Measurements from ENCODE around the gene BCAR3.
"Not testable (repeated sequence)": the region's sequence is repeated elsewhere in the genome, so short reads cannot be mapped to it uniquely, and the experiment has no call there.

BCAR3 gene

DNA sequence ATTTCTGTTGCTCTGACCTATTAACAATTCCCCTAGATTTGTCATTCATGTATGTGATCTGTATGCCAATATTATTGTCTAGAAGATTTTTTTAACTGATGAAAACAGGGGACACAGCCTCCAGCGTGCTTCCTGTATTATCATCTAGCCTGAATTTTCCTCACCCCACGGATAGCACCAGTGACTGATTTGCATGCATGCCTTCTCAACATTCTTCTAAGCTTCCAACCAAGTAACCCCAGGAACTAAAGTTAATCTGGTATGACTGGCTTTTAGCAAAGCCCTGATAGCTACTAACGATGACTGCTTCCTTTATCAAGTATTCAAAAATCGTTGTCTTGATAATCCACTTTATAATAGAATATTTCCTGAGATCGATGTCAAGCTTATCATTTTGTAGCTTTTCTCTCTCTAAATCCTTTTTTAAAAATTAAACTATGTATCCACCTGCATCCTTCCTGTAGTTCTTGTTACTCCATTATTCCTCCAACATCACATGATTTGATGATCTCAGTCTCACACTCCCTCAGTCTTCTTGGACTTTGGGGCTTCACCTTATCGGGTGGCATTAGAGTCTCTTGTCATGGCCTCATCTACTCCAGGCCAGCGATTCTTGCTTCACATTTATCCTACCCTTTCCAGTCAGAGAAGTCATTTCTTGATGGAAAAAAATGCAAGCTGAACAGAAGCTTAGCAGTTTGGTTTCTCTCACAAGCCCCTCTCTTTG is 19.0 kb downstream of the BCAR3 start:
- H3K36me3 ChIP-seq (ENCODE audit: control insufficient read depth, low read depth, low read length), result peaks cover 4% of the 10 kb centered on the region
- H3K4me1 ChIP-seq (ENCODE audit: control insufficient read depth, low read depth, low read length), result peaks cover 29% of the 10 kb centered on the region
- H3K9me3 ChIP-seq (ENCODE audit: control insufficient read depth, low read depth, low read length), result no peaks in the 10 kb centered on the region
- no peaks in the 10 kb centered on the region for H3K27me3 ChIP-seq (ENCODE audit: control insufficient read depth, insufficient read depth, low read length)
- no peak overlapping the region for H3K9ac ChIP-seq (ENCODE audit: low read length)
- no peak overlapping the region for H3K4me3 ChIP-seq (ENCODE audit: low read length)
- no peak overlapping the region for H3K27ac ChIP-seq (ENCODE audit: low read length)

DNA sequence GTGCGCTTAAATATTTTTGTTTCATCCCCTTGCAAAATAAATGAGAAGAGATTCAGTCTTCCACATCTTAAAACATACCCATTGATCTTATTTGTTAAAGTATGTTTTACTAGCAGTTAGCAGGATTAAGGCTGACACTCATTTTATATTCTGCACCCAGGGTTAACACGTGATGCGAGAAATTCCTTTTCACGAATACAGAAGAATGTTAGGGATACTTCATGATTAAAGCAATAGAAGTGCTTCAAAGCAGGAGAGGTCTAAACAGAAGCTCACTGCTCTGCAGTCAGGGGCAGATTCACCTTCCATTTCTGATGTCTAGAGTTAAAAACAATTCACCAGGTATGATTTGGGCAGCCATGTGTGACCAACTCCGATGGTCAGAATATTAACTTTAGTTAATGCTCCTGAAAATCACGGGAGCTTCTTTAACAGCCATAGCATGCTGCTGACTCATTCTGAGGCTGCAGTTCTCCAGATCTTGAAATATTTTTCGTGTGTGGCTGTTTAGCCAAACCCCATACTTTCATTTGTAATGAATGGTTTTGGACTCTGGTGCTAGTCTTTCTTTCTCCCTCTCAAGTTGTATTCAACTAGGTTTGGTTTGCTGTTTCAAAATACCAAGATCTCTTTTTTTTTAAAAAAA is 19.7 kb downstream of the BCAR3 start:
- Histone ChIP-seq H3K9me3 (ENCODE audit: control insufficient read depth, low read depth, low read length) (no peaks in the 10 kb centered on the region), H3K4me1 (ENCODE audit: control insufficient read depth, low read depth, low read length) (peaks cover 29% of the 10 kb centered on the region), H3K36me3 (ENCODE audit: control insufficient read depth, low read depth, low read length) (peaks cover 4% of the 10 kb centered on the region), H3K27ac (ENCODE audit: low read length) (no peak overlapping the region), H3K9ac (ENCODE audit: low read length) (no peak overlapping the region), H3K4me3 (ENCODE audit: low read length) (no peak overlapping the region), H3K27me3 (ENCODE audit: control insufficient read depth, insufficient read depth, low read length) (no peaks in the 10 kb centered on the region)

- H3K4me1 ChIP-seq (ENCODE audit: control insufficient read depth, low read depth, low read length), result peaks cover 25% of the 10 kb centered on the region
- H3K27ac ChIP-seq (ENCODE audit: low read length); H3K27me3 ChIP-seq (ENCODE audit: control insufficient read depth, insufficient read depth, low read length); H3K4me3 ChIP-seq (ENCODE audit: low read length); H3K9ac ChIP-seq (ENCODE audit: low read length); H3K9me3 ChIP-seq (ENCODE audit: control insufficient read depth, low read depth, low read length); H3K36me3 ChIP-seq (ENCODE audit: control insufficient read depth, low read depth, low read length): not testable (repeated sequence)
Measured at GRCh38 chr1:93661341-93661740, 20.3 kb downstream of the BCAR3 start.

GRCh38 chr1:93659822-93660503 is 21.7 kb downstream of the BCAR3 start:
- Histone ChIP-seq H3K4me1 (ENCODE audit: control insufficient read depth, low read depth, low read length) (peaks cover 24% of the 10 kb centered on the region), H3K9ac (ENCODE audit: low read length) (no peak overlapping the region), H3K27ac (ENCODE audit: low read length) (no peak overlapping the region), H3K4me3 (ENCODE audit: low read length) (no peak overlapping the region), H3K9me3 (ENCODE audit: control insufficient read depth, low read depth, low read length) (no peaks in the 10 kb centered on the region), H3K36me3 (ENCODE audit: control insufficient read depth, low read depth, low read length) (peaks cover 4% of the 10 kb centered on the region), H3K27me3 (ENCODE audit: control insufficient read depth, insufficient read depth, low read length) (no peaks in the 10 kb centered on the region)

- Histone ChIP-seq H3K4me1 (ENCODE audit: control insufficient read depth, low read depth, low read length) (peaks cover 13% of the 10 kb centered on the region), H3K36me3 (ENCODE audit: control insufficient read depth, low read depth, low read length) (no peaks in the 10 kb centered on the region), H3K9me3 (ENCODE audit: control insufficient read depth, low read depth, low read length) (no peaks in the 10 kb centered on the region), H3K27me3 (ENCODE audit: control insufficient read depth, insufficient read depth, low read length) (no peaks in the 10 kb centered on the region), H3K27ac (ENCODE audit: low read length) (no peak overlapping the region), H3K4me3 (ENCODE audit: low read length) (no peak overlapping the region), H3K9ac (ENCODE audit: low read length) (no peak overlapping the region)
Measured at GRCh38 chr1:93658188-93658587, 23.4 kb downstream of the BCAR3 start.

- no peak overlapping the region for H3K27ac ChIP-seq (ENCODE audit: low read length)
- no peak overlapping the region for H3K9ac ChIP-seq (ENCODE audit: low read length)
- no peak overlapping the region for H3K4me3 ChIP-seq (ENCODE audit: low read length)
- no peaks in the 10 kb centered on the region for H3K4me1 ChIP-seq (ENCODE audit: control insufficient read depth, low read depth, low read length)
- H3K27me3 ChIP-seq (ENCODE audit: control insufficient read depth, insufficient read depth, low read length), result no peaks in the 10 kb centered on the region
- no peaks in the 10 kb centered on the region for H3K9me3 ChIP-seq (ENCODE audit: control insufficient read depth, low read depth, low read length)
- H3K36me3 ChIP-seq (ENCODE audit: control insufficient read depth, low read depth, low read length), result no peaks in the 10 kb centered on the region
Measured at GRCh38 chr1:93656491-93656890, 25.1 kb downstream of the BCAR3 start.

DNA sequence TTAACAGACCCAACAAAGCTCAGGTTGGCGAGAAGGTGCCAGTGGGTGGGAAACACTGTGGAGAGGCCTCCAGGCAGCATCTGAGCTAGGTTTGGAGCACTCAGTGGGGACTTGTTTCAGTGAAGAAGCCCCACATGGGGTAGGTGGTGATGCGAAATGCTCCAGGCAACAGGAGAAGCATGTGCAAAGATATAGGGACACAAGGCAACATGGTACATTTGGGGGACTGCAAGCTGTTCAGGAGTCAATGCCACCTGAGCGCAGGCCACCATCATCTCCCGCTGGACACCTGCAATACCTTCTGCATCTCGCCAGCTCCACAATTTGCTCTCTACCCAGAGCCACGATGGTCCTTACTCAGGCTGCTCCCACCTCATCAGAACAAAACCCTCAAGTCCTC is 28.0 kb downstream of the BCAR3 start:
- Histone ChIP-seq H3K36me3 (ENCODE audit: control insufficient read depth, low read depth, low read length) (no peaks in the 10 kb centered on the region), H3K4me1 (ENCODE audit: control insufficient read depth, low read depth, low read length) (no peaks in the 10 kb centered on the region)

GRCh38 chr1:93652323-93652949 is 29.2 kb downstream of the BCAR3 start:
- Histone ChIP-seq H3K9ac (ENCODE audit: low read length) (no peak overlapping the region), H3K27me3 (ENCODE audit: control insufficient read depth, insufficient read depth, low read length) (no peaks in the 10 kb centered on the region), H3K9me3 (ENCODE audit: control insufficient read depth, low read depth, low read length) (no peaks in the 10 kb centered on the region), H3K4me3 (ENCODE audit: low read length) (no peak overlapping the region), H3K4me1 (ENCODE audit: control insufficient read depth, low read depth, low read length) (no peaks in the 10 kb centered on the region), H3K27ac (ENCODE audit: low read length) (no peak overlapping the region), H3K36me3 (ENCODE audit: control insufficient read depth, low read depth, low read length) (no peaks in the 10 kb centered on the region)

More for the DNA sequence above, 28.0 kb downstream of the BCAR3 start:
- no peak overlapping the region for H3K9ac ChIP-seq (ENCODE audit: low read length)
- no peak overlapping the region for H3K4me3 ChIP-seq (ENCODE audit: low read length)
- no peaks in the 10 kb centered on the region for H3K27me3 ChIP-seq (ENCODE audit: control insufficient read depth, insufficient read depth, low read length)
- no peaks in the 10 kb centered on the region for H3K9me3 ChIP-seq (ENCODE audit: control insufficient read depth, low read depth, low read length)
- no peak overlapping the region for H3K27ac ChIP-seq (ENCODE audit: low read length)

- H3K36me3 ChIP-seq (ENCODE audit: control insufficient read depth, low read depth, low read length), result no peaks in the 10 kb centered on the region
- H3K4me3 ChIP-seq (ENCODE audit: low read length), result no peak overlapping the region
- H3K9me3 ChIP-seq (ENCODE audit: control insufficient read depth, low read depth, low read length), result no peaks in the 10 kb centered on the region
- H3K4me1 ChIP-seq (ENCODE audit: control insufficient read depth, low read depth, low read length), result no peaks in the 10 kb centered on the region
- H3K9ac ChIP-seq (ENCODE audit: low read length), result no peak overlapping the region
- no peaks in the 10 kb centered on the region for H3K27me3 ChIP-seq (ENCODE audit: control insufficient read depth, insufficient read depth, low read length)
- H3K27ac ChIP-seq (ENCODE audit: low read length), result no peak overlapping the region
Measured at GRCh38 chr1:93651695-93652094, 29.9 kb downstream of the BCAR3 start.

GRCh38 chr1:93650159-93650558 is 31.5 kb downstream of the BCAR3 start:
- H3K9ac ChIP-seq (ENCODE audit: low read length); H3K9me3 ChIP-seq (ENCODE audit: control insufficient read depth, low read depth, low read length); H3K27me3 ChIP-seq (ENCODE audit: control insufficient read depth, insufficient read depth, low read length); H3K4me1 ChIP-seq (ENCODE audit: control insufficient read depth, low read depth, low read length); H3K27ac ChIP-seq (ENCODE audit: low read length); H3K36me3 ChIP-seq (ENCODE audit: control insufficient read depth, low read depth, low read length); H3K4me3 ChIP-seq (ENCODE audit: low read length): not testable (repeated sequence)

DNA sequence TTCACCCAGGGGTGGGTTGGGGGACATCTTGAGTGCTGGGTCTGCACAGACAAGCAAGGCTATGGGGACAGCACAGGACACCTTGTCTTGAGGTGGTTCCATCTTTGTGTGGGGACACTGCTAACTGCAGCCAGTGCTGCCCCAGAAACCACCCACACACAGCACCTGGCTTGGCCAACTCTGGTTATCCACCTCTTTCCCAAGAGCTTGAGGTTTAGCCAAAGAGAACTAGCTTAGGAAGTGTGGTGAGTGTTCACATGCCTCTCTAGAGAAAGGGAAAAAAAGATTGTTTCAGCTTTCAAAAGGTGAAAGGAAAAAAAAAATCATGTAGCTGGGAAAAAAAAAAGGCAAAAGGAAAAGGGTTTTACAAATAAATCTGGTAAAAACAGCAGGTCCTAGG is 32.4 kb downstream of the BCAR3 start:
- no peak overlapping the region for H3K27ac ChIP-seq (ENCODE audit: low read length)
- H3K4me3 ChIP-seq (ENCODE audit: low read length), result no peak overlapping the region
- H3K9ac ChIP-seq (ENCODE audit: low read length), result no peak overlapping the region
- no peaks in the 10 kb centered on the region for H3K27me3 ChIP-seq (ENCODE audit: control insufficient read depth, insufficient read depth, low read length)
- no peaks in the 10 kb centered on the region for H3K9me3 ChIP-seq (ENCODE audit: control insufficient read depth, low read depth, low read length)
- no peaks in the 10 kb centered on the region for H3K36me3 ChIP-seq (ENCODE audit: control insufficient read depth, low read depth, low read length)
- H3K4me1 ChIP-seq (ENCODE audit: control insufficient read depth, low read depth, low read length), result peaks cover 18% of the 10 kb centered on the region

All from iPS-18a (cell line).